ENCODE results near the gene HSD3B7.

- no peak for TF ChIP-seq CTCF (IDR thresholded peaks at IDR 0.05)
- TF ChIP-seq POLR2A (IDR thresholded peaks at IDR 0.05), result no peak
Measured at GRCh38 chr16:30971298-30971697, 13.7 kb upstream of the HSD3B7 start.
